Right lobe of liver (tissue), 4 donors: Measurements from ENCODE around the gene PCID2.

Experiments used
- CTCF ChIP-seq, 4 donors: fragments of 200-600 bp in 3 of 4; fragments of 450-650 bp in 1 of 4; IDR thresholded peaks; one replicate each; pipeline versions ENCODE4 v1.5.1 to v1.8.0; 2016 to 2022; ENCODE audit warnings: antibody characterized with exemption in 4 of 4, mild to moderate bottlenecking in 2 of 4
- POLR2A ChIP-seq: fragments of 450-650 bp; IDR thresholded peaks from one replicate; pipeline ENCODE4 v1.6.1; 2017; ENCODE audit warnings: antibody characterized with exemption, mild to moderate bottlenecking
- donor health status: DM: no; HTN: no; CAD: no.
- donor health status: DM: no; HTN: no; CAD: no.
- donor health status: DM: no; HTN: yes; CAD: no.

GRCh38 chr13:113220141-113220598 is 11.7 kb upstream of the PCID2 start:
- no peak for TF ChIP-seq CTCF (IDR thresholded peaks at IDR 0.05)
- TF ChIP-seq POLR2A = no peak
